ENCODE data around the gene ISG20L2. TPM values are rescaled to one million over a fixed set of nuclear protein-coding genes. Genes with fewer than 3 reads are reported as not detected.

The ISG20L2 gene
- total RNA-seq, 1 donor from 2014 or later: 33.4 TPM

DNA sequence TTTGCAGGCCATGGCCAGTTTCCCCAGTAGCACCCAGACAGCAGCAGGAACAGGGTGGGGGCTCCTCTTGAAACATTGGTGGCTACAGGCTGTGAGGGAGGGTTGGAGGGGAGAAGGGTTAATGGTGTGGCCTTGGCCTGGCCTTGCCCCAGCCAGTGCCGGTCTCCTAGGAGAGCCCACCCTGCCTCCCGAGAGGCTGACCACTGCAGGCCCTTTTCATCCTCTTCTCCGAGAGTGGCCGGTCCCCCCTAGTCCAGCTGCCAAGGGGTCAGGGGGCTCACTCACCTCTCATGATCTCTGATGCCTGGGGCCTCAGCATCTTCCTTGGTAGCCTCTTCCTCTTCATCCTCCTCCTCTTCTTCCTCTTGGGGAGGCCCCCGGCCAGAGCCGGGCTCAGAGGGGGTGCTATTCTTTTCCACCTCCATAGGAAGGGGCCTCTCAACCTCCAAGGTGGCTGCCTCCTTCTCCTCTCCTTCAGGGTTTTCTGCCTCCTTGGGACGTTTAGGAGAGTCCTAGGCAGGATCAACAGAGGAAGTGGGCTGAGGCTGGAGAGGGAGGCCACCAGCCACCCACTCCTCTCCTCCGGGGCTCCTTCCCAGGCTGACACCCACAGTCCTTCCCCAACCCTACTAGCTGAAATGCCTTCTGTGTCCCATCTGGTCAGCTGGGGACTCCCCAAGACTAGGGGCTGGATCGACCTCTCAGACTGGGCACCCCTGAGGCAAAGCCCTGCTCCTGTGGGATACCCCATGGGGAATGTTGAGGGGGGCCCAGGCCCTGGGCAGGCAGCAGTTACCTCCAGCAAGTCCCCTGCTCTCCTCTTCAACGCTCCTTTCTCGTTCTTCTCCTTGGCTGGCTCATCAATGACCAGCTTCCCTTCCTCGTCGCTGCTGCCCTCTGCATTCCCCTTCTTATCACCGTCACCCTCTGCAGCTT, 15.1 kb upstream of the ISG20L2 start:
- Mint-ChIP-seq H3K4me3 (ENCODE audit: unreplicated experiment) (peak overlapping the region; percentile 31), H3K27me3 (ENCODE audit: unreplicated experiment) (peaks cover 22% of the 10 kb centered on the region), H3K27ac (ENCODE audit: unreplicated experiment) (peak overlapping the region; percentile 18), H3K36me3 (ENCODE audit: low read depth, unreplicated experiment) (peaks cover 30% of the 10 kb centered on the region), H3K9me3 (ENCODE audit: unreplicated experiment) (no peaks in the 10 kb centered on the region), H3K4me1 (ENCODE audit: unreplicated experiment) (peaks cover 42% of the 10 kb centered on the region)
- no peak for TF ChIP-seq CTCF (IDR thresholded peaks at IDR 0.05; ENCODE audit: unreplicated experiment)
- DNase-seq (ENCODE audit: low spot score): no peak

DNA sequence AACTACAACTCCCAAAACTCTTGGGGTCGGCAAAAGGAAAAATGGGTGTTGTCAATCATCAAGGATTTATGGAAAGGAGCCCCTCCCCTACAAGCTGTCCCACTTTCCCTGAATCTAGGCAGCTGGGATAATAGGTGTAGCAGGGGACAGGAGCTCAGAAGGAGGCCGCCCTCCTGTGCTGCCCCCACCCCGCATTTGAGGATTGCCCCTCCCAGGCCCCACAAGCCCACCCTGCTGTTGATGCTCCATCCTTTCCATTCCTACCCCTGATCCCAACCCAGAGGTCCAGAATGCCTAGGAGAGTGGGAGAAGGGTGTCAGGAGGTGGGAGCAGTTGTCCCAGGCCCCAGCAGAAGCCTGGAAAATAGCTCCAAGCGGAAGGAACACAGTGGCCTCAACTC, 14.2 kb upstream of the ISG20L2 start:
- Mint-ChIP-seq H3K36me3 (ENCODE audit: low read depth, unreplicated experiment) (peaks cover 37% of the 10 kb centered on the region), H3K4me3 (ENCODE audit: unreplicated experiment) (no peak overlapping the region), H3K27ac (ENCODE audit: unreplicated experiment) (peak overlapping the region; percentile 36), H3K4me1 (ENCODE audit: unreplicated experiment) (peaks cover 36% of the 10 kb centered on the region), H3K27me3 (ENCODE audit: unreplicated experiment) (peaks cover 17% of the 10 kb centered on the region), H3K9me3 (ENCODE audit: unreplicated experiment) (no peaks in the 10 kb centered on the region)
- no peak for DNase-seq (ENCODE audit: low spot score)
- no peak for TF ChIP-seq CTCF (IDR thresholded peaks at IDR 0.05; ENCODE audit: unreplicated experiment)

DNA sequence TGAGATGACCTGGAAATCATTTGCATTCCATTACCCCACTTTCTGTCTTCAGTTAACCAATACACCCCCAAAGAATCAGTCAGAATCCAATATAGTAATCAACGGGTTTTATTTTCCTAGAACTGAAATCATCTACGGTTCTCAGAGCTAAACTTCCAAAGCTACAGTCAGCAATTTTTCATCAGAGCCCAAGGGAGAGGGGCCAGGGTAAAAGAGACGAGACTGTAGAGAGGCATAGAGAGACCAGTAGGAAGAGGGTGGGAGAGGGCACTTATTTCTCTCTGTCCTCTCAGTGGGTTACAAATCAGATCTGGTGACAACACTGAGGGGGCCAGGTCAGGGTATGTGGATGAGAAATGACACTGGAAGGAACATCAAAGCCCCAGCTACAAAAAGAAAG, 13.5 kb upstream of the ISG20L2 start:
- Mint-ChIP-seq H3K4me3 (ENCODE audit: unreplicated experiment) (peak overlapping the region; percentile 11), H3K9me3 (ENCODE audit: unreplicated experiment) (no peaks in the 10 kb centered on the region), H3K27ac (ENCODE audit: unreplicated experiment) (peak overlapping the region; percentile 98), H3K27me3 (ENCODE audit: unreplicated experiment) (peaks cover 11% of the 10 kb centered on the region), H3K36me3 (ENCODE audit: low read depth, unreplicated experiment) (peaks cover 33% of the 10 kb centered on the region), H3K4me1 (ENCODE audit: unreplicated experiment) (peaks cover 30% of the 10 kb centered on the region)
- TF ChIP-seq CTCF (IDR thresholded peaks at IDR 0.05; ENCODE audit: unreplicated experiment): no peak
- DNase-seq (ENCODE audit: low spot score): no peak

GRCh38 chr1:156741481-156741983, 13.0 kb upstream of the ISG20L2 start:
- Mint-ChIP-seq H3K9me3 (ENCODE audit: unreplicated experiment) (no peaks in the 10 kb centered on the region), H3K36me3 (ENCODE audit: low read depth, unreplicated experiment) (peaks cover 33% of the 10 kb centered on the region), H3K4me1 (ENCODE audit: unreplicated experiment) (peaks cover 29% of the 10 kb centered on the region), H3K27me3 (ENCODE audit: unreplicated experiment) (peaks cover 10% of the 10 kb centered on the region), H3K27ac (ENCODE audit: unreplicated experiment) (peak overlapping the region; percentile 98), H3K4me3 (ENCODE audit: unreplicated experiment) (peak overlapping the region; percentile 97)
- no peak for TF ChIP-seq CTCF (IDR thresholded peaks at IDR 0.05; ENCODE audit: unreplicated experiment)
- DNase-seq (ENCODE audit: low spot score): no peak

Data from endothelial cell (in vitro differentiated cells).